K562 (cell line): ENCODE data around the gene NEMP2. TPM values are rescaled to one million over a fixed set of nuclear protein-coding genes. Genes with fewer than 3 reads are reported as not detected.

ENCODE experiments used
- CCNT2 ChIP-seq: IDR thresholded peaks from 2 replicates; pipeline ENCODE4 v1.6.1; 2011; ENCODE audit warnings: borderline replicate concordance, low read depth, mild to moderate bottlenecking, moderate library complexity, mixed read lengths, low read length; ENCODE audit not compliant: insufficient read length; ENCODE audit errors: extremely low read depth
- CEBPZ ChIP-seq: fragments of 150-350 bp; IDR thresholded peaks from 2 replicates; pipeline ENCODE4 v1.6.1; 2014; ENCODE audit warnings: low read depth, mild to moderate bottlenecking, low read length, borderline replicate concordance
- DDX20 ChIP-seq: fragments of 450-650 bp; IDR thresholded peaks from 2 replicates; pipeline ENCODE4 v1.6.1; 2016; ENCODE audit warnings: missing genetic modification characterization, low read depth, mild to moderate bottlenecking, missing compliant biosample characterization, moderate library complexity
- ESRRA ChIP-seq: fragments of 450-650 bp; IDR thresholded peaks from 2 replicates; pipeline ENCODE4 v1.6.1; 2014; ENCODE audit warnings: low read depth, mild to moderate bottlenecking, moderate library complexity, borderline replicate concordance
- FOXM1 ChIP-seq, 2 experiments: fragments of 450-650 bp in 1 of 2; sonication (generic) in 1 of 2; formaldehyde crosslinking in 1 of 2; IDR thresholded peaks; 2 replicates each; pipeline versions ENCODE4 v1.6.1 to v1.9.0; 2017 to 2022; ENCODE audit warnings: low read depth in 2 of 2, mild to moderate bottlenecking in 2 of 2, missing genetic modification reagents in 1 of 2, moderate library complexity in 1 of 2
- KHSRP ChIP-seq: fragments of 450-650 bp; IDR thresholded peaks from 2 replicates; pipeline ENCODE4 v1.6.1; 2017
- MAFG ChIP-seq: fragments of 450-650 bp; conservative IDR thresholded peaks from 2 replicates; pipeline ENCODE4 v1.6.1; 2016; ENCODE audit warnings: missing genetic modification characterization, missing compliant biosample characterization
- MAFK ChIP-seq: IDR thresholded peaks from 2 replicates; pipeline ENCODE4 v1.6.1; 2011; ENCODE audit warnings: low read length, improper control_type of control experiment
- MEIS2 ChIP-seq: fragments of 450-650 bp; IDR thresholded peaks from 2 replicates; pipeline ENCODE4 v1.6.1; 2014; ENCODE audit warnings: mild to moderate bottlenecking; ENCODE audit not compliant: partially characterized antibody
- PML ChIP-seq: IDR thresholded peaks from 2 replicates; pipeline ENCODE4 v1.6.1; 2012; ENCODE audit warnings: low read length, inconsistent platforms
- POLR2H ChIP-seq: IDR thresholded peaks from 2 replicates; pipeline ENCODE4 v1.6.1; 2016; ENCODE audit warnings: missing genetic modification characterization, low read depth, mild to moderate bottlenecking, control low read depth, missing compliant biosample characterization, moderate library complexity
- POLR3A ChIP-seq: IDR thresholded peaks from 2 replicates; pipeline ENCODE4 v1.6.1; 2011; ENCODE audit warnings: borderline replicate concordance, mild to moderate bottlenecking, moderate library complexity; ENCODE audit not compliant: insufficient read length, insufficient read depth; ENCODE audit errors: extremely low read depth
- RUNX1 ChIP-seq: sonication (generic); IDR thresholded peaks from 2 replicates; pipeline ENCODE4 v1.6.1; 2016; ENCODE audit warnings: antibody characterized with exemption, low read depth
- SMARCC2 ChIP-seq: fragments of 450-650 bp; IDR thresholded peaks from 2 replicates; pipeline ENCODE4 v1.6.1; 2017; ENCODE audit warnings: antibody characterized with exemption, moderate library complexity, mild to moderate bottlenecking, low read depth
- TAF15 ChIP-seq: fragments of 200-400 bp; formaldehyde crosslinking; IDR thresholded peaks from 2 replicates; pipeline ENCODE4 v1.6.1; 2017; ENCODE audit warnings: mild to moderate bottlenecking, low read depth, low read length, moderate library complexity
- TEAD1 ChIP-seq, 2 experiments: fragments of 450-650 bp in 1 of 2; sonication (generic) in 1 of 2; formaldehyde crosslinking; IDR thresholded peaks; 2 replicates each; pipeline versions ENCODE4 v1.4.0 to v1.8.0; 2020 to 2022; ENCODE audit warnings: mild to moderate bottlenecking in 2 of 2, missing genetic modification reagents in 1 of 2
- THRB ChIP-seq: fragments of 450-650 bp; formaldehyde crosslinking; conservative IDR thresholded peaks from 2 replicates; pipeline ENCODE4 v1.4.0; 2022; ENCODE audit warnings: mild to moderate bottlenecking, missing genetic modification characterization
- ZFP91 ChIP-seq: sonication (generic); formaldehyde crosslinking; IDR thresholded peaks from 2 replicates; pipeline ENCODE4 v1.8.0; 2022; ENCODE audit warnings: mild to moderate bottlenecking, missing genetic modification reagents
- ZNF354B ChIP-seq: fragments of 250-450 bp; sonication (Bioruptor Pico); IDR thresholded peaks from 2 replicates; pipeline ENCODE4 v1.4.0; 2020
- ZNF780A ChIP-seq: fragments of 250-450 bp; sonication (Bioruptor Pico); IDR thresholded peaks from 2 replicates; pipeline ENCODE4 v1.5.0; 2021; ENCODE audit warnings: mild to moderate bottlenecking
- polyA plus RNA-seq, 8 experiments: library from polyadenylated mRNA; depleted of rRNA in 4 of 8; stranded (reverse) in 5 of 8; unstranded in 3 of 8; fragments of >200 nt; fragmentation: Nextera tagmentation in 2 of 8; fragmentation: Illumina TruSeq in 1 of 8; extraction: Ambion mirVana in 2 of 8; extraction: Trizol in 1 of 8; gene quantifications; 2 replicates each; pipeline versions ENCODE4 v1.2.1 to v1.2.3, GENCODE V29; 2011 to 2014; ENCODE audit warnings: inconsistent platforms in 1 of 8, missing spikeins in 1 of 8
- total RNA-seq, 7 experiments: library from RNA; depleted of rRNA in 6 of 7; stranded (reverse); fragments of >200 nt in 6 of 7; fragmentation: Illumina TruSeq in 2 of 7; extraction: Trizol in 2 of 7; gene quantifications; 2 replicates each; pipeline versions ENCODE4 v1.2.1 to v1.2.3, GENCODE V29; 2011 to 2021; ENCODE audit warnings: low replicate concordance in 1 of 7

Gene NEMP2
- total and polyA plus RNA-seq, 9 of the 15 experiments (the other 6 are each of a cell fraction or from before 2014, with no cell fraction given) = 0.32 to 3.0 (median 1.7) TPM

- no peak for TF ChIP-seq DDX20
- no peak for TF ChIP-seq TAF15
- no peak for TF ChIP-seq FOXM1 (IDR thresholded peaks at IDR 0.05; ENCODE audit: low read depth)
- TF ChIP-seq FOXM1 (CRISPR knock-in tag; IDR thresholded peaks at IDR 0.05; ENCODE audit: low read depth) = no peak
- TF ChIP-seq CCNT2 = peak; percentile 36
- TF ChIP-seq POLR2H (tag) = no peak
- TF ChIP-seq MAFG (tag) = peak; percentile 37; the same call in 1 of the 2 replicates
- TF ChIP-seq THRB (CRISPR knock-in tag) = no peak
- no peak for TF ChIP-seq ZNF354B (CRISPR knock-in tag)
- peak; percentile 50 for TF ChIP-seq MAFK
- no peak for TF ChIP-seq RUNX1
- TF ChIP-seq ZNF780A (CRISPR knock-in tag) = no peak
- no peak for TF ChIP-seq KHSRP
- no peak for TF ChIP-seq TEAD1 (CRISPR knock-in tag; IDR thresholded peaks at IDR 0.05)
- no peak for TF ChIP-seq ZFP91 (CRISPR knock-in tag)
- peak; percentile 61; the same call in 1 of the 2 replicates for TF ChIP-seq SMARCC2
- no peak for TF ChIP-seq POLR3A
- TF ChIP-seq MEIS2 = peak; percentile 65
- peak; percentile 94 for TF ChIP-seq ESRRA
- TF ChIP-seq PML = no peak
- no peak for TF ChIP-seq CEBPZ
Observed at GRCh38 chr2:190468814-190469569, 65.5 kb downstream of the NEMP2 start (continued).
